Endothelial cell of umbilical vein (primary cell): Measurements from ENCODE around the gene KIR3DL2.
"Not testable (repeated sequence)": the region's sequence is repeated elsewhere in the genome, so short reads cannot be mapped to it uniquely, and the experiment has no call there.

ENCODE experiments used
- EZH2 ChIP-seq: IDR thresholded peaks from 2 replicates; pipeline ENCODE4 v1.6.1; 2012; ENCODE audit warnings: borderline replicate concordance, low read depth, mild to moderate bottlenecking, moderate library complexity, low read length, inconsistent platforms; ENCODE audit not compliant: severe bottlenecking
- MYC ChIP-seq: IDR thresholded peaks from one replicate; pipeline ENCODE4 v1.6.1; 2011; ENCODE audit warnings: mild to moderate bottlenecking, low read depth, low read length

DNA sequence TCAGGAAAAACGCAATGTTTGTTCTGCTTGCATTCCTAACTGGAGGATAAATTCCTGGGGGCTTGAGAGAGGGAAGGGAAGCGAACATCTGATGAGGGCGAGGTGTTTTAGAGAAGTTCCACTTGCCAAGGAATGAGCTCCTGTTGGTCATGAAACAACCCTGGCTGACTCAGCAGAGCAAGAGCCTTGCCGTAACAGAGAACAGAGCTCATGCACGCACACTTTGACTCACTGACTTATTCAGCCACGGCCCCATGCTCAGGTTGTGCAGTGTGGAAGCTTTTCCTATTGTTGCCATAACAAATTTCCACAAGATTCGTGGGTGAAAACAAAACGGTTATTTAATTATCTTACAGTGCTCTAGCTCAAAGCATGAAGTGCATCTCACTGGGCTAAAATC lies 7.1 kb upstream of the KIR3DL2 start:
- not testable (repeated sequence) for TF ChIP-seq MYC, EZH2
